NCI-H446 (cell line): ENCODE data around the gene DTNB.
"Not testable (repeated sequence)": the region's sequence is repeated elsewhere in the genome, so short reads cannot be mapped to it uniquely, and the experiment has no call there.

Source experiments
- DNase-seq, 2 experiments: peaks; one replicate each; lab custom pipeline; 2025; lab: John Stamatoyannopoulos, UW

Gene DTNB

DNA sequence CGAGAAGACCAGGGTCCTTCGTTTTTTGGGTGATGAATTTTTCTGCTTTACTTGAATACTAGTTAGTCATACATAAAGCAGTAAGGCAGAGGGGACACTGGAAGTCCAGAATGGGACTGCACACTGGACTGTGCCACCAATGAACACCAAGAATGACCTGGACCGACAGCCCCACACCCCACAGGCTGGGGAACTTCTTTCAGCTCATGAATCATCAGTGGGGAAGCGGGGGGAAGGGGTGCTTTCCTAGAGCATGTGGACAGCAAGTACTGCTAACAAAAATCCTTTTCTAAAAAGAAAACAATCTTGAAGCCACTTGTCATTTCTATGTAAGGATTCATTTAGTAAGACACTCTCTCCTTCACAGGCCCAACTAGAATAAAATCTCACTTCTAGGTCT is 86.0 kb downstream of the DTNB start:
- no peak for DNase-seq

DNA sequence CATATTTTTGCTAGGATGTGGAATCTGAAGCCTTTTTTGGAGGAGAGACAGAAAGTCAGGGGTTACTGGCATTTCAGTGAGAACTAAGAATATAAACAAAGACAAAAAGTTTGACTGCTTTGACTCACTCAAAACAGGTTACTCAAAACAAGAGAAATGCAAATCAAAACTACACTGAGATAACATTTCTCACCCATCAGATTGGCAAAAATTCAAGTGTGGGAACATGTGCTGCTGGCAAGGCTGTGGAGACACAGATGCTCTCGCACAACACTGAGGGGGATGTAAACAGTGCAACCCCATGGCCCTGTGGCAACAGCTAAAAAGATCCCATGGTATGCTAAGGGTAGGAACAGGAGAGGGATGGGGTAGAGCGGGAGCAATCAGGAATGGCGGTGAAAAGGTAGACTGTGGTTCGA is 86.6 kb downstream of the DTNB start:
- peak in 1 of 2 experiments; percentile 36 for DNase-seq

DNA sequence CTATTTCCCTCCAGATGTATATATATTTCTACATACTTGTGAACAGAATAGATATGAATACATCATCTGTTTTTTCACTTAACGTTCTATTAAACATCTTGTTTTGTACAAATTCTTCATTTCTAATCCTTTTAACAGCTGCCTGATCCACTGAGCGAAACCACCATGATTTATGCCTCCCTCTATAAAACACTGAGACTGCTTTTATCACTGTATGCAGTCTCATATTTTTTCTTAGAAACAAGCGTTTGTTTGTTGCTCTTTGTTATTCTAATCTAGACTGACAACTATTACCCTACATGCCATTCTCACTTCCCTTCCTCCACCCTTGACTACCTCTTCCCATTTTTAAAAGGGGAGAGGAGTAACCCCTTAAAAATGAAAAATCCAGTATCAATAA is 88.2 kb downstream of the DTNB start:
- no peak for DNase-seq

DNA sequence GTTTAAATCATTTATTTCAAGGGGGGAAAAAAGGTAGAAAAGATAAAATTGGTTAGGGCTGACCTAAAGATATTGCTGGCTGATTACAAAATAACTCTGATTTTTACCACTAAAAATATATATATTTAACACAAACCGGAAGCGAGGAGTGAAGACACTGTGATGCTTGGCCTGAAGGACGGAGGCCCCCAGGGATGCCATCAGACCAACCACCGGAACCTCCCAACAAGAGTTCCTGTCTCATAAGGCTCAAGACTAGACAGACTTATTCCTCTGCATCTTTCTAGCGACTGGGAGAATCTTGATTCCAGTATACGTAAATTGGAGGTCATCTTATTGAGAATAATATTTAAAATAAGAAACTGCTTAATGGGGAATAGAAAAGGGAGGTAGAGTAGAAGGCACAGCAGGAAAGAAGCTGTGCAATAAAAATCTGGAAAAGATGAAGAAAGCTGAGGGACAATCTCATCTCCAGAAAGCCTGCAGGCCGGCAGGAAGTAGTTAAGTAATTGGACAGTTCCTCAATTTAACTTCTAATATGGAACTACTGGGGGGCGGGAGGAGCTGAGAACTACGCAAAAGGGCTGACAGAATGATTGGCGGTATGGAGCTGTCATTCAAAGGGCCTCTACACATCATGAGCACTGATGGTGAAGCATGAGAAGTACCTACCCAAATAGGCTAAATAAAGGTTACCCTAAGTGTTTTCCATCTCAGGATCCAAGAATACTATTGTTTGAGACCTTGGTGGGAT is 91.1 kb downstream of the DTNB start:
- DNase-seq, result no peak

DNA sequence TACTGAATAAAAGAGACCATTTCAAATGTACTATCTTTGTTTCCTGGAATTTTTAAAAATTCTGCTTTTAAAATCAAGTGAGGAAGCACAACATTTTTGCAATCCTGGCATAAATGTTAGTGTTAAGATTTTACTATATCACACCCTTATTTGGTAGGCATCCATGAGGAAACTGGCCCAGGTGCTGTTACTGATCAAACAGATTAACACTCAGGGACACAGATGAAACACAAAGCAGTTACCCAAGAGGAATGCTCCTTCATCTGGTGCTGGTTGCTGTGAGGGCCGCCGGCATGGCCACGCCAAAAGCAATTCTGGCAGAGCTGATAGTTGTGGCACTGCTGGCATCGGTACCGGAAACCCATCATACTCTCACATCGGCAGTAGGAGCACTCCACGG is 96.8 kb downstream of the DTNB start:
- DNase-seq, result no peak

DNA sequence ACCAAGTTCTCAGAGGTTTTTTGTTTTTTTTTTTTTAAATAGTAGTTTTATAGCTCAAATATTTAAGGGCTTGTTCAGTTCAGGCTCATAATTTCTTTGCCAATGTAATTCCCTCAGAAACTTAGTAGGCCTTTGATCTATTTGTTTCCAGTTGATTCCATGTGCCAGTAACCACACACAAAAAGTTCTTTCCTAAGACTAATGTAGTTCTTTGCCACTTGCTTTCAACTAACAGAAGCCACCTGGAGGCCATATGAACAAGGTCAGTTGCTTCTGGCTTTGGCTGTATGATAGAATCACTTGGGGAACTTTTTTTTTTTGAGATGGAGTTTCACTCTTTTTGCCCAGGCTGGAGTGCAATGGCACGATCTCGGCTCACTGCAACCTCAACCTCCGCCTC is 100.7 kb downstream of the DTNB start:
- no peak for DNase-seq

DNA sequence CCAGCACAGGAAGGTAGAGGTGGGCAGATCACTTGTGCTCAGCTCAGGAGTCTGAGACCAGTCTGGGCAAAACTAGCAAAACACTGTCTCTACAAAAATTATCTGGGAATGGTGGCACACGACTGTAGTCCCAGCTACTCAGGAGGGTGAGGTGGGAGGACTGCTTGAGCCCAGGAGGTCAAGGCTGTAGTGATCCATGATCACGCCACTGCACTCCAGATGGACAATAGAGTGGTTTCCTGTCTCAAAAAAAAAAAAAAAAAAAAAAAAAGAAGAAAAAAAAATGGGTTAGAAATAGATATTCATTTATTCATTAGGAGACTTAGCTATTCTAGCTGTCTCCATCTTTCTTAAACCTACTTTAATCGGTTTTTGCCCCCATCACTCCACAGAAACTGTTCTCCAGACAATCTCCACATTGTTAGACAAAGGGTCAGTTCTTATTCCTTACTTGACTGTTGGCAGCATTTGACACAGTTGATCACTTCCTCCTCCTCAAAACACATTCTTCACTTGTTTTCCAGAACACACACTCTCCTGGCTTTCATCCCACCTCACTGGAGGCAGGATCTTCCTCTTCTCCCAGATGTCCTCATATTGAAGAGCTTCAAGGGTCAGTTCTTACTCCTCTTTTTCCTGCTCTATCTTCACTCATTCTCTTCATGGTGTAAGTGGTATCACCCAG is 103.1 kb downstream of the DTNB start:
- no peak for DNase-seq

DNA sequence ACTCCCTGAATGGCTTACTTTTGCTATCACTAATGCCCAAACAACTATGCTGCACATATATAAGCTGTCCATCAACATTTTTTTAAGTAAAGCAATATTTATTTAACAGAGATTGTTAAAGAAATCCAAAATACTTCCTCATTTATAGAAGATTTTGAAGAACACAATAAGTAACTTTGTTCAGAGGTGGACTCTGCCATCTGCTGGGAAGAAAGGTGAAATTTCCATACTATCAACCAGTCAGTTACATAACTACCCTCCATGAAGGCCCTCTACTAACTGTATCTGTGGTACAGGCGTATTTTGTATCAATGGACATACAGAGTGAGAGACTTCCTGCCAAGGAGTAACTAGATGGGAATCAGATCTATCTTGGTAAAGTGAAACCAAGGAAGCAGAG is 106.0 kb downstream of the DTNB start:
- peak in 1 of 2 experiments; percentile 33 for DNase-seq

DNA sequence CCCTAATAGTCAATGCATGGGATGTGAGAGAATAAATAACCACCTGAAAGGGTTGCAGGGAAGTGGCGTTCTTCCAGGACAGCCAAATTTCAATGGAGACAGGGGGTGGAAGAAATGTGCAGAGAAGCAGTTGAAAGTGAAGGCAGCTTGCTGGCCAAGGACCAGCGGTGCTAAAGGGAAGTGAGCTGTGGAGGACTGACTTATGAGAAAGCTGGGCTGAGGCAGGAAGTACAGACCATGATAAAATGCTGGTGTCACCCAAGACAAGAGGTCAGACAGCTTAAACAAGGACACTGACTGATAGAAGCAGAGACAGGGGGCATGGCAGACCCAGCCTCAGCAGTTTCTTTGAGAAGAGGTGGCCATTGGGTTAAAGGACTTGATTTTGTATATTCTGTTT is 106.7 kb downstream of the DTNB start:
- DNase-seq, result no peak

DNA sequence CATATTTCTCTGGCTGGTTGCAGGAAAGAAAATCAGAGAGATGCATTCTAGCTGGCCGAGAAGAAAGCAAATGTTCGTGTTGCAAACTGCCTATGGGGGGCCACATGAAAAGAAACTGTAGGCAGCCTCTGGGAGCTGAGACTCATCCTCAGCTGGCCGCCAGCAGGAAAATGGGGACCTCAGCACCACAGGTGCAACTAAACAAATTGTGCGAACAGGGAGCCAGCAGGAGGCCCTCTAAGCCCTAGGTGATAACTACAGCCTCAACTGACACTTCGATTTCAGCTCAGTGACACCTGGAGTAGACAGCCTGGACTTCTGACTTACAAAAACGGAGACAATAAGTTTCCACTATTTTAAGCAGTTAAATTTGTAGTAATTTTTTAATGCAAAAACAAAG is 107.3 kb downstream of the DTNB start:
- DNase-seq, result no peak

DNA sequence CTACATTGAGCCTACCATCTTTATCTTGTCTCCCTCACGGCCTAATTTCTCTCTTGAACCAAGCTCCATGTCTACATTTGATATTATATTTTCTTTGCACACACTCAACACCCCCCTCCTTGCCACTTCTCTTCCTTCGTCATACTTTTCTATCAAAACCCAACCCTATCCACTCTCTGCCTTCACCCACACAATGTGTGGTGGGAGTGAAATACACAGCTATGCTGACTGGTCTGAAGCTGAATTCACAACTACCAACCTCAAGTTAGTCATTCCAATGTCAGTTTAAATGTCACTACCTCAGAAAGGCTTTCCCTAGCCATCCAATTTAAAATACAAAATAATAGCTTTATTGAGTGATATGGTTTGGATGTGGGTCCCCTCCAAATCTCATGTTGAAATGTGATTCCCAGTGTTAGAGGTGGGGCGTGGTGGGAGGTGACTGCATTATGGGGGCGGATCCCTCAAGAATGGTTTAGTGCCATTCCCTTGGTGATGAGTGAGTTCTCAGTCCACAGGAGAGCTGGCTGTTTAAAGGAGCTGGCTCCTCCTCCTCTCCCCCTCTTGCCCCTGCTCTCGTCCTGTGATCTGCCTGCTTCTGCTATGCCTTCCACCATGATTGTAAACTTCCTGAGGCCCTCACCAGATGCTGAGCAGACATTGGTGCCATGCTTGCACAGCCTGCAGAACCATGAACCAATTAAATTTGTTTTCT is 112.1 kb downstream of the DTNB start:
- no peak for DNase-seq

DNA sequence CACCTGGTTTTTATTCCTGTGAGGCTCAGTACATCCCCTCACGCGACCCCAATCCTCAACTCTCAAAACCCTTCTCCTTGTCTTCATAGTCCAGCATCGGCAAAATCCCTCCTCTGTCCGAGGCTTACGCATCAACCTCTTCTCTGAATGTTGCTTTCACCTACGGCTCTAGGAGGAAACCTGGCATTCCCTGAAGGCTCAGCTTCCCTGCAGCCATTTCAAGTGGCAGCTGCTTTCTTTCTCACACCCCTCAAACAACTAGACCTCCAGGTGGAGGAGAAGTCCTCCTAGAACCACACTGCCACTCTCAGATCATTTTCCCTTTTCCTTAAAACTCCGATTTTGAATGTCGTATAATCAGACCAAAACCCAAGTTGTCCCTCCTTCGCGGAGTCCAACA is 114.2 kb downstream of the DTNB start:
- DNase-seq, result no peak

DNA sequence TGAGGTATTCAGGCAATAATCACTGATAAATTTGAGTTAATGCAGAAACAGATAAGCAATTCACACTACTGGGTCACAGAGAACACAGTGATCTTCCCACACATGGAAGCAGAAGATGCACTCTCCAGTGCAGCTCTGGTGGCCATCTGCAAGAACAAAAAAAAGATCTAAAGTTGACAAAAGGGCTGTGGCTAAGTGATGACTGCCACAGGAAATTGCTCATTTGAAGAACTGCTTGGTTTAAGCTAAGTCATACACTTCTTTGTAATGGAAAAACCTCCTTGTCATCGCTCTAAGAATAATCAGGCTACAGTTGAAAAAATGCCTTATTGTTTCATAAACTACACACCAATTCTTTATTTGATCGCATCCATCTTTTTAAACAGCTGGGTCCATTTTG is 115.1 kb downstream of the DTNB start:
- DNase-seq, result no peak

DNA sequence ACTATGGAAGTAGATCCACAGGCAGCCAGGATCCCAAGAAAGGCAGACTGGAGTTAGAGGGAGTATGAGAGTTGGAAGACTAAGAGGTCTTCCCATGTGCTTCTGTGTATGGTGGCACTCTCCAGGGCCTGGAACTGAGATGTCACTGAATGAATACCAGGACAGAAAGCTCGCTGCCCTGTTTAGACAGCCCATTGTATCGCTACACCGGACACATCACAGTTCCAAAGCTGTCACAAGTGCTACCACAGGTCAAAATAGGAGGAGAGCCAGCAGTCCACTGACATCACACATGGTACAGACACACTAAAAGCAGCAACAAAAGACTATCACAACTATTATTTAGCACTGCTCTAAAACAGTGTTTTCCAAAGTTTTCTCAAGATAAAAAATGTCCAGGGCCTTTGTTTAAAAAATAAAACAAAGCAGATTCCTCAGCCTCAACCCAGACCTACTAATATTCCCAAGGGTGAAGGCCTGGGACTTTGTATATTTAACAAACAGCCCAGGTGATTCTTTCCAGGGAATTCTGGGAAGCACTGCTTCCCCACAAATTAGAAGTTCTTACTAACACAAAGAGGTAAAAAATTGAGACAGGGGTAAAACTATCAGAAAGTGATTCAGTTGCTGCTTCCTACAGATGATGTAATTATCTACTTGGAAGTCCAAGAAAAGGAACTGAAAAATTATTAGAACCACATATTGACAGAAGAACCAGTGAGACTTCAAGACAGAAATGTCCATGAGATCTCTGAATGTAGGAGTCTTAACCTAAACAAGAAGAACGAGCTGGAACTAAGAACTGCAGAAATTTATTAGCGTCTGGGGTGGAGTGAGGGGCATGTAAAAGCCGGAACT is 116.0 kb downstream of the DTNB start:
- DNase-seq, result no peak

DNA sequence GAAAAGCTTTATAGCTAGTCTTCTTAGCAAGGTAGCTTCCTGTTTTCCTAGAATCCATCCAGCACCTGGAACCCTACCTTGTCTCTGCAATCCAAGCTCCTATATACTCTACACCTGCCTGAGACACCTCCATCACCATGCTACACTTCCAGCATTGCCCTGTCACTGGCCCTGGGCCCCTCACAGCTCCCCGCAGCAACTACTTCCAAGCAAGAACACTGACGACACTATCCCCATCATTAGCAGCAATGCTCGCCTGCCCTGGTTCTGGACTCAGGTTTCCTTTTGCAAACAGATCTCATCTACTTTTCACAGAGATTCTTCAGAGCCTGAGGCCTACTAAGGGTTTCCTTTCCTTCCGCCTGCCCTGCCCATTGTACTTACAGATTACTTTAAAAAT is 121.1 kb downstream of the DTNB start:
- DNase-seq, result no peak

DNA sequence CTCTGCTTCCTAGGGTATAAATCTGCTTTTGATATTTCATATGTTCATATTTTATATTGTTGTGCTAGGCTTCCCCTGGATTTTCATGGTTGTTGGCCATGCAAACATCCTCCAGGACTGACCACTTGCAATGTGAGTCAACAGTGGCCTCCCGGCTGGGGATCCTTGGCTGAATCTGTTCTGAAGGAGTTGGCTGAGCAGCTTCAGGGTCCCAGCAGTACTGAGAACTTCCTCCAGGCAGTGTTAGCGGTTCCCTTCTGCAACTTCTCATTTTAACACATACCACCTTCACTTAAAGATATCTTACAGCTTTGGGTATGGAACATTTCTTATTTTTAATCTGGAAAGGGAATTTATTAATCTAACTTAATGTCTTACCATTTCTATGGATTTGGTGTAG is 122.1 kb downstream of the DTNB start:
- no peak for DNase-seq

DNA sequence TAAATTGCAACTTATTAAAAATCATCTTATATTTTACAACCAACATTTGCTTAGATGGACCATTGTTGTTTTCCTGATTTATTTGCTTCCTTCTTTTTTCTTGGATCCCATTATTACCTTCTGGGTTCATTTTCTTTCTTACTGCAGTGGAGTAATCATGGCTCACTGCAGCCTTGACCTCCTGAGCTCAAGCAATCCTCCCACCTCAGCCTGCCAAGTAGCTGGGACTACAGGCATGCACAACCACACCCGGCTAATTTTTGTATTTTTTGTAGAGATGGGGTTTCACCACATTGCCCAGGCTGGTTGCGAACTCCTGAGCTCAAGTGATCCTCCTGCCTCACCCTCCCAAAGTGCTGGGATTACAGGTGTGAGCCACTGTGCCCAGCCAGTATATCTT is 123.8 kb downstream of the DTNB start:
- not testable (repeated sequence) for DNase-seq

DNA sequence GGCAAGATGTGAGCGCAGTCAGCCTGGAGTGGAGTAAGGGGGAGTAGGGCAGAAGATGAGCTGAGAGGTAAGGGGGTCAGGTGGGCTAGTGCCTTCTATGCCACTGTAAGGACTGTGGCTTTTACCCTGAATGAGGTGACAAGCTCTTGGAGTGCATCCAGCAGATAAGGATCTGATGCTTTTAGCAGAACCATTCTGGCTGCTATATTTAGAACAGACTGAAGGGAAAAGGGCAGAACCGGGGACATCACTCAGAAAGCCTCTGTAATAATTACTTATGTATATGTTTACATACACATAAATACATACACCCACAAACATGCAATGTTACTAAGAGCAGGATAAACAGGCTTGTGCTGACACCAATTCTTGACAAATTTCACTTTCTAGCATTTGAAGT is 124.8 kb downstream of the DTNB start:
- DNase-seq, result no peak

DNA sequence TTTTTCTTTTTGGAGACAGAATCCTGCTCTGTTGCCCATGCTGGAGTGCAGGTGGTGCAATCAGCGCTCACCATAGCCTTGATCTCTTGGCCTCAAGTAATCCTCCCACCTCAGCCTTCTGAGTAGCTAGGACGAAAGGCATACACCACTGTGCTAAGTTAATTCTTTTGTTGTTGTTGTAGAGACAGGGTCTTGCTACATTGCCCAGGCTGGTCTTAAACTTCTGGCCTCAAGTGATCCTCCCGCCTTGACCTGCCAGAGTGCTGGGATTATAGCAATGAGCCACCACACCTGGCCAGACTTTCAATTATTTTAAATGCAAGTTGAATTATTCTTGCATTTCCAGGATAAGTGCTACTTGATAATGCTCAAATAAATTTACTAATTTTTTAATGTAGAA is 126.5 kb downstream of the DTNB start:
- DNase-seq, result no peak

DNA sequence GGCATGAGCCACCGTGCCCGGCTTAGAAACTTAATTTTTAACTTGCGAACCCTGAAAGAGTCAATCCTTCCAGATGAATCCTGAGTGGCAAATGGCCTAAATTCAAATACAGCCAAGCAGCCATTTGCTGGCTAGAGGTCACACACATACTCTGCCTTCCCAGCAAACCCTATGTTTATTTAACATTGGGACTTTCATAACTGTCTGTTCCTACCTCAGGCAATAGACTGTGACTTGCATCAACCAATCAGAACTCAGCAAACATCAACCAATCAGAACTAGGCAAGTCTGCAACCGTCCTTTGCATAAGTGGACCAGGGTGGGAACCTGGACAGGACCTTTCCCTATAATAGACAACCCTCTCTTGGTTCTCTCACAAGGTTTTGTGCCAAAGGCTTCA is 127.5 kb downstream of the DTNB start:
- no peak for DNase-seq

DNA sequence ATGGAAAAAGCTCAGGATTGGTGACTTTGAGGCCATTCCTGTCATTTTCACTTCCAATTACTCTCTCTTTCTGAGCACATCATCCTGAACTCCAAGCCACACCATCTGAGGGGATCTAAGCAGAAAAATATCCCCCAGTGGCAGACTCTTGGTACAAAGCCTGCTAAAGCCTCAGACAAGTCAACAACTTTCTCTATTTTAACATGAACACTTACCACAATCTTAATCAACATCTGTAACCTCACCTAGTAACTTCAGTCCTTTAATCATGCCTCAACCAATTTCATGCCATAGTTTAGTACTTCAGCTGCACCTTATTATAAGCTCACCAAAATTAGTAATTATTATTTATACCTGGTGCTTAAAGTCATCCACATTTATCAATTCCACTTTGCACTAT is 128.9 kb downstream of the DTNB start:
- DNase-seq, result no peak

DNA sequence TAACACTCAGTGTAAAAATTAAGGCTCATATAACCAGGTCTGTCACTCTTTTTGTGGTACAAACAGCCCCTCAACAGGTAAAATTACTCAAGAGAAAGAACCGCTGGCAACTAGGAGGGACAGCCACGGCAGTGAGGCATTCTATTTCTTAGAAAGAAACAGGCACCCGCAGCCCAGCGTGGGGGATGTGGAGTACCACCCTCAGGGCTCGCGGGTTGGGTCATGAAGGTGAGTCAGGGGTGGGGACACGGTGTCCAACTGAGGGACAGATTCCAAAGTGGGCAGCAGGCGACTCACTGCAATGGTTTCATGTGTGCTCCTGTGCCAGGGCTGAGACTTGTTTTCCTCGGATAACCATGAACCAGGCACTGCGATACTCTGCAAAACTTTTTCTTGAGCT is 129.4 kb downstream of the DTNB start:
- DNase-seq, result no peak
